ENCODE measurements around the gene TCF7. TPM values are rescaled to one million over a fixed set of nuclear protein-coding genes. Genes with fewer than 3 reads are reported as not detected.

Gene TCF7
- total RNA-seq, 1 donor from 2014 or later: 5.7 TPM

DNA sequence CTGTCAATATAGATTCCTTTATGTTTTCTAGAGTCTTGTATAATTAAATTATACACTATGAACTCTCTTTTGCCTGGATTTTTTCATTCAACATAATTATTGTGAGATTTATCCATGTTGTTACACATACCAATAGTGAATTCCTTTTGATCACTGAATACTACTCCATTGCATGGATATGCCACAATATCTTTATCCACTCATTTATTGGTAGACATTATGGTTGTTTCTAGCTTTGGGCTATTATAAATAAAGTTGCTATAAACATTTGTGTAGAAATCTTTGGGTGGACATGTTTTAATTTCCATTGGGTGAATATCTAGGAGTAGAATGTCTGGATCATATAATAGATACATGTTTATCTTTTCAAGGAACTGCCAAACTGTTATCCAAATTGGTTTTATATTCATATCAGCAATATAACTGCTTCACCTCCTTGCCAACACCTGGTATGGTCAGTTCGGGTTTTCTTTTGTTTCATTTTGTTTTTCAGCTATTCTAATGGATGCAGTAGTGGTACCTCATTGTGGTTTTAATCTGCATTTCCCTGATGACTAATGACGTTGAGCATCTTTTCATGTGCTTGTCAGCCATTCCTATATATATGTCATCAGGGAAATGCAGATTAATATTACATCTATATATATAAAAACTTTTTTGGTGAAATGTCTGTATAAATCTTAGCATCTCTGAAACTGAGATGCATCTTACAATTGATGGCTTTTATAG lies 32.1 kb upstream of the TCF7 start:
- no peak for DNase-seq
- Histone ChIP-seq H3K4me3 (no peak overlapping the region), H3K9me3 (no peaks in the 10 kb centered on the region), H3K36me3 (no peaks in the 10 kb centered on the region), H3K4me1 (no peaks in the 10 kb centered on the region), H3K27ac (no peak overlapping the region), H3K27me3 (ENCODE audit: low read depth) (no peaks in the 10 kb centered on the region)
- intact Hi-C loops (cut with DNase I): no loop called here
- TF ChIP-seq, protein P1, sequence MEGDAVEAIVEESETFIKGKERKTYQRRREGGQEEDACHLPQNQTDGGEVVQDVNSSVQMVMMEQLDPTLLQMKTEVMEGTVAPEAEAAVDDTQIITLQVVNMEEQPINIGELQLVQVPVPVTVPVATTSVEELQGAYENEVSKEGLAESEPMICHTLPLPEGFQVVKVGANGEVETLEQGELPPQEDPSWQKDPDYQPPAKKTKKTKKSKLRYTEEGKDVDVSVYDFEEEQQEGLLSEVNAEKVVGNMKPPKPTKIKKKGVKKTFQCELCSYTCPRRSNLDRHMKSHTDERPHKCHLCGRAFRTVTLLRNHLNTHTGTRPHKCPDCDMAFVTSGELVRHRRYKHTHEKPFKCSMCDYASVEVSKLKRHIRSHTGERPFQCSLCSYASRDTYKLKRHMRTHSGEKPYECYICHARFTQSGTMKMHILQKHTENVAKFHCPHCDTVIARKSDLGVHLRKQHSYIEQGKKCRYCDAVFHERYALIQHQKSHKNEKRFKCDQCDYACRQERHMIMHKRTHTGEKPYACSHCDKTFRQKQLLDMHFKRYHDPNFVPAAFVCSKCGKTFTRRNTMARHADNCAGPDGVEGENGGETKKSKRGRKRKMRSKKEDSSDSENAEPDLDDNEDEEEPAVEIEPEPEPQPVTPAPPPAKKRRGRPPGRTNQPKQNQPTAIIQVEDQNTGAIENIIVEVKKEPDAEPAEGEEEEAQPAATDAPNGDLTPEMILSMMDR (IDR thresholded peaks at IDR 0.05): no peak
- no peak for ATAC-seq

DNA sequence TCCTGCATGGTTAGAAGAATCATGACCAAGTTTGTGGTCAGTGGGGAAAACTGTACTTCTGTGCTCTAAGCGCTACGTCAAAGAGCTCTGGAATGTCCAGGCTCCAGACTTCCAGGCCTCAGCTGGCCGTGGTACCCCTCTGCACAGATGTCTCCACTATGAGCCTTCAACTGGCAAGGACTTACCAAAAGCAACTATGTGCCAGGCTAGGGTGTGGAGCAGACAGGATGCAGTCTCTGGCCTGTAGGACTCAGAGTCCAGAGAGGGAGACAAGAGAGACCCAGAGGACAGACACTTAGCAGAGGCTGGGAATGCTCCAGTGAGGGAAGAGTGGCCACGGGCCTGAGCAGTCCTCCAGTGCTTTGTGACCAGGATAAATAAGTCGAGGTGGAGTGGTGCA lies 31.0 kb upstream of the TCF7 start:
- no peaks in the 10 kb centered on the region for H3K36me3 ChIP-seq
- no peaks in the 10 kb centered on the region for H3K27me3 ChIP-seq (ENCODE audit: low read depth)
- no peak for ATAC-seq
- no peaks in the 10 kb centered on the region for H3K9me3 ChIP-seq
- no peak for DNase-seq
- H3K4me1 ChIP-seq: no peaks in the 10 kb centered on the region
- TF ChIP-seq, protein P1 (IDR thresholded peaks at IDR 0.05): no peak
- intact Hi-C loops (cut with DNase I): no loop called here
- H3K27ac ChIP-seq: no peak overlapping the region
- H3K4me3 ChIP-seq: no peak overlapping the region

DNA sequence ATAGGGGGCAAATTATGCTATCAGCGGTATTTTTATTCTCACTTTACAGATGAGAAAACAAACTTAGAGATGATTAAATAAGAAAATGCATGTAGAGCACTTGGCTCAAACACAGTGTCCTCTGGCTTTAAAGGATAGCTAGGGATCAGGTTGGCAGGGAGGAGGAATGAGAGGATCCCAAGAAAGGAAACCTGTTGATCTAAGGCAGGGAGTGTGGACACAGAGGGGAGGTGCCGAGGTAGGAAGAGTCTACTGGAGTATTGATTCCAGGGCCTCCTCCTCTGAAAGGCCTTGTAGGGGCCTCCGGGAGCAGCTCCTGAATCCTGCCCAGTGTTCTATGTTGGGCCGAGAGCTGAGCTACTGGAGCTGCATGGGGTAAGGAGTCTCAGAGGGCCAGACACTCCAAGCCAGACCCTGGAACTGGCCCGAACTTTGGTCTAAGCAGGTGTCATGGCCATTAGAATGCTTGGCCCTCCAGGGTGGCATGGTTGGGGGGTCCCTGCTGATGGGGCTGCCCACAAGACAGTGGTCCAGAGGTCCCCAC lies 30.4 kb upstream of the TCF7 start:
- ATAC-seq: no peak
- DNase-seq: no peak
- Histone ChIP-seq H3K4me1 (no peaks in the 10 kb centered on the region), H3K27ac (no peak overlapping the region), H3K9me3 (no peaks in the 10 kb centered on the region), H3K36me3 (no peaks in the 10 kb centered on the region), H3K4me3 (no peak overlapping the region), H3K27me3 (ENCODE audit: low read depth) (no peaks in the 10 kb centered on the region)
- TF ChIP-seq, protein P1 (IDR thresholded peaks at IDR 0.05): no peak
- intact Hi-C loops (cut with DNase I): no loop called here

- DNase-seq (no peak), ATAC-seq (no peak)
- no peak overlapping the region for H3K4me3 ChIP-seq
- intact Hi-C loops (cut with DNase I): no loop called here
- TF ChIP-seq, protein P1 (IDR thresholded peaks at IDR 0.05): no peak
- no peaks in the 10 kb centered on the region for H3K27me3 ChIP-seq (ENCODE audit: low read depth)
- no peaks in the 10 kb centered on the region for H3K9me3 ChIP-seq
- no peak overlapping the region for H3K27ac ChIP-seq
- no peaks in the 10 kb centered on the region for H3K4me1 ChIP-seq
- no peaks in the 10 kb centered on the region for H3K36me3 ChIP-seq
Measured at GRCh38 chr5:134084570-134084969, 29.9 kb upstream of the TCF7 start.

- TF ChIP-seq, protein P1 (IDR thresholded peaks at IDR 0.05): no peak
- Histone ChIP-seq H3K36me3 (no peaks in the 10 kb centered on the region), H3K27me3 (ENCODE audit: low read depth) (no peaks in the 10 kb centered on the region), H3K27ac (no peak overlapping the region), H3K4me1 (no peaks in the 10 kb centered on the region), H3K9me3 (no peaks in the 10 kb centered on the region), H3K4me3 (no peak overlapping the region)
- intact Hi-C loops (cut with DNase I): no loop called here
- DNase-seq (no peak), ATAC-seq (no peak)
Measured at GRCh38 chr5:134085411-134085810, 29.1 kb upstream of the TCF7 start.

All from lower lobe of right lung (tissue), 2 donors.